Right atrium auricular region (tissue), 2 donors: ENCODE measurements around the gene MED19. TPM values are rescaled to one million over a fixed set of nuclear protein-coding genes. Genes with fewer than 3 reads are reported as not detected.
"Not testable (repeated sequence)": the region's sequence is repeated elsewhere in the genome, so short reads cannot be mapped to it uniquely, and the experiment has no call there.

Experiments
- DNase-seq: peaks from one replicate; pipeline ENCODE4 v3.0.0-alpha.2; 2019; ENCODE audit warnings: low spot score
- H3K27ac ChIP-seq, 2 donors: fragments of 200-600 bp; sonication (generic); 1 replicate in 1 of 2; 2 replicates in 1 of 2; pipeline ENCODE4 v1.5.1; 2016 to 2019
- H3K27me3 ChIP-seq, 2 donors: fragments of 200-600 bp; sonication (generic); one replicate each; pipeline versions ENCODE4 v1.5.1 to v1.6.0; 2017 to 2019
- H3K36me3 ChIP-seq: fragments of 200-600 bp; sonication (generic); one replicate; pipeline ENCODE4 v1.5.1; 2016
- H3K4me1 ChIP-seq, 2 donors: fragments of 200-600 bp; sonication (generic); one replicate each; pipeline versions ENCODE4 v1.5.1 to v1.6.0; 2017 to 2019
- H3K4me3 ChIP-seq, 2 donors: fragments of 200-600 bp; sonication (generic); 1 replicate in 1 of 2; 2 replicates in 1 of 2; pipeline ENCODE4 v1.5.1; 2017 to 2019; ENCODE audit warnings: mild to moderate bottlenecking in 1 of 2, moderate library complexity in 1 of 2
- H3K9me3 ChIP-seq, 2 donors: fragments of 200-600 bp; sonication (generic); one replicate each; pipeline ENCODE4 v1.5.1; 2019
- total RNA-seq, 2 donors: library from RNA; depleted of rRNA; stranded (reverse); fragments of >200 nt; gene quantifications; one replicate each; pipeline ENCODE4 v1.1.0, GENCODE V29; 2016
- TF ChIP-seq, protein P1 (sequence below), 2 donors: fragments of 200-600 bp; sonication (generic); IDR thresholded peaks; one replicate each; pipeline ENCODE4 v1.5.1; 2019; ENCODE audit warnings: antibody characterized with exemption in 2 of 2

MED19 gene
- total RNA-seq, 2 donors from 2014 or later = 15.4 to 17.5 TPM

- H3K27ac ChIP-seq = no peak overlapping the region
- no peaks in the 10 kb centered on the region for H3K9me3 ChIP-seq
- no peaks in the 10 kb centered on the region for H3K36me3 ChIP-seq
- peak overlapping the region; percentile 78 to 92 for H3K4me3 ChIP-seq
- H3K4me1 ChIP-seq = peaks cover 0 to 33% of the 10 kb centered on the region in 2 donors
- TF ChIP-seq, protein P1, sequence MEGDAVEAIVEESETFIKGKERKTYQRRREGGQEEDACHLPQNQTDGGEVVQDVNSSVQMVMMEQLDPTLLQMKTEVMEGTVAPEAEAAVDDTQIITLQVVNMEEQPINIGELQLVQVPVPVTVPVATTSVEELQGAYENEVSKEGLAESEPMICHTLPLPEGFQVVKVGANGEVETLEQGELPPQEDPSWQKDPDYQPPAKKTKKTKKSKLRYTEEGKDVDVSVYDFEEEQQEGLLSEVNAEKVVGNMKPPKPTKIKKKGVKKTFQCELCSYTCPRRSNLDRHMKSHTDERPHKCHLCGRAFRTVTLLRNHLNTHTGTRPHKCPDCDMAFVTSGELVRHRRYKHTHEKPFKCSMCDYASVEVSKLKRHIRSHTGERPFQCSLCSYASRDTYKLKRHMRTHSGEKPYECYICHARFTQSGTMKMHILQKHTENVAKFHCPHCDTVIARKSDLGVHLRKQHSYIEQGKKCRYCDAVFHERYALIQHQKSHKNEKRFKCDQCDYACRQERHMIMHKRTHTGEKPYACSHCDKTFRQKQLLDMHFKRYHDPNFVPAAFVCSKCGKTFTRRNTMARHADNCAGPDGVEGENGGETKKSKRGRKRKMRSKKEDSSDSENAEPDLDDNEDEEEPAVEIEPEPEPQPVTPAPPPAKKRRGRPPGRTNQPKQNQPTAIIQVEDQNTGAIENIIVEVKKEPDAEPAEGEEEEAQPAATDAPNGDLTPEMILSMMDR (IDR thresholded peaks at IDR 0.05) = no peak
- no peaks in the 10 kb centered on the region for H3K27me3 ChIP-seq
- DNase-seq = no peak
These were observed 1.8 kb upstream of the MED19 start for GRCh38 chr11:57713835-57714234.

GRCh38 chr11:57712256-57713150 lies 488 bp upstream of the MED19 start, which contains the start of gene TMX2:
Gene TMX2, plus strand, starts transcription at chr11:57712593. Its CDS starts 26 bp downstream, at chr11:57712619.
- Histone ChIP-seq H3K4me1 (peaks cover 0 to 33% of the 10 kb centered on the region in 2 donors), H3K9me3 (no peaks in the 10 kb centered on the region), H3K4me3 (peak within 1 kb of the TSS; percentile 78 to 92), H3K27ac (peak within 1 kb of the TSS; percentile 86 to 88), H3K36me3 (no peaks in the 10 kb centered on the region), H3K27me3 (no peaks in the 10 kb centered on the region)
- TF ChIP-seq, protein P1 (IDR thresholded peaks at IDR 0.05) = no peak
- peak; percentile 94 for DNase-seq

- H3K27me3 ChIP-seq = no peaks in the 10 kb centered on the region
- peaks cover 0 to 30% of the 10 kb centered on the region in 2 donors for H3K4me1 ChIP-seq
- no peaks in the 10 kb centered on the region for H3K9me3 ChIP-seq
- H3K4me3 ChIP-seq = no peak overlapping the region
- no peak for DNase-seq
- H3K36me3 ChIP-seq = peaks cover 3% of the 10 kb centered on the region
- TF ChIP-seq, protein P1 (IDR thresholded peaks at IDR 0.05) = no peak
- no peak overlapping the region for H3K27ac ChIP-seq
These were observed 2.1 kb downstream of the MED19 start for GRCh38 chr11:57709802-57710367.

DNA sequence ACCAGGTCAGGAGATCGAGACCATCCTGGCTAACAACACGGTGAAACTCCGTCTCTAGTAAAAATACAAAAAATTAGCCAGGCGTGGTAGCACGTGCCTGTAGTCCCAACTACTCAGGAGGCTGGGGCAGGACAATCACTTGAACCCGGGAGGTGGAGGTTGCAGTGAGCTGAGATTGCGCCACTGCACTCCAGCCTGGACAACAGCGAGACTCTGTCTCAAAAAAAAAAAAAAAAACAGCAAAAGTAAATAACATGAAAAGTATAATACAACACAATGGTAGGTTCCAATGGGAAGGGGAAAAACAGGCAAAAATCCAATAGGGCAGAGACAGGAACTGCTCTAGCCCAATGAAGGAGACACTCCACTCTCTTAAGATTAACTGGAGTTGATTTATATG lies 6.6 kb downstream of the MED19 start:
- not testable (repeated sequence) for H3K27ac ChIP-seq, H3K9me3 ChIP-seq, H3K4me3 ChIP-seq, H3K4me1 ChIP-seq, DNase-seq, H3K27me3 ChIP-seq
- H3K36me3 ChIP-seq = peaks cover 33% of the 10 kb centered on the region

DNA sequence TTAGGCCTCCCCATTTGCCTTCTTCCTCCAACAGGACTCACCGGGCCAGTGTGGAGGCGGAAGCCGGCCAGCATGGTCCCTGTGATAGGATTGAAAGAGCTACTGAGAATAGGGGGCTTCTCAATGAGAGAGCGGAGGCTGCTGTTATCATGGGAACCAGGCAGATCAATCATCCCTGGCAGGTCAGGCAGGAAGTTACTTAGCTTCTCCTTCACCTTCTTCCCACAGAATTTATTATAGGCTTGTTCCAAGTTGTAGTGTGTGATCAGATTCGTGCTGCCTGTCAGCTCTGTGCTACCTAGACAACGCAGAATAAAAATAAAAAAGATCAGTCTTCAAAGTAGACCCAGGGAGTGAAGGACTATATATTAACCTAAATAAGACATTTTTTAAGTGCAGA lies 7.1 kb downstream of the MED19 start:
- TF ChIP-seq, protein P1 (IDR thresholded peaks at IDR 0.05) = no peak
- no peaks in the 10 kb centered on the region for H3K4me1 ChIP-seq
- H3K9me3 ChIP-seq = no peaks in the 10 kb centered on the region
- no peak for DNase-seq
- no peak overlapping the region for H3K27ac ChIP-seq
- no peaks in the 10 kb centered on the region for H3K27me3 ChIP-seq
- H3K4me3 ChIP-seq = no peak overlapping the region
- peaks cover 38% of the 10 kb centered on the region for H3K36me3 ChIP-seq

DNA sequence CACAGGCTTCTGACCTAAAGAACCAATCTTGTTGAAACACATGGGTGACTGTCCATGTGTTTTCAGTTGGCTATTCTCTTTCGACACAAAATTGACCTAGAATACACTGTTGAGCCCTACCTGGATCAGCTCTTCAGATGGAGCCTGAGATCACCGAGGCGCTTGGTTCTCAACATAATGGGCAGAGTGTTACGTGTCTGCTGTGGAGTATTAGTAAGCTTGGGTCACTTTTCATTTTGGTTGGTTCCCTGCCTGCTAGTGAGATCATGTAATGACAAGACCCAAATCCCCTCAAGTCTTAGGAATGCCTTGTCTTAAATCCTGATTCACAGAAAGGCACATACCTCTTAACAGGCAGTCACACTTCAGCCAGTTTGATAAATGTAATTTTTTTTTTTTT lies 8.7 kb downstream of the MED19 start:
- H3K4me1 ChIP-seq = no peaks in the 10 kb centered on the region
- TF ChIP-seq, protein P1 (IDR thresholded peaks at IDR 0.05) = no peak
- H3K27ac ChIP-seq = no peak overlapping the region
- H3K9me3 ChIP-seq = no peaks in the 10 kb centered on the region
- H3K4me3 ChIP-seq = no peak overlapping the region
- no peaks in the 10 kb centered on the region for H3K27me3 ChIP-seq
- H3K36me3 ChIP-seq = peaks cover 54% of the 10 kb centered on the region
- DNase-seq = no peak
